Fibroblast of skin of back (primary cell): ENCODE measurements around the gene USP16.
"Not testable (repeated sequence)": the region's sequence is repeated elsewhere in the genome, so short reads cannot be mapped to it uniquely, and the experiment has no call there.

Experiments
- DNase-seq: peaks from one replicate; pipeline ENCODE4 v3.0.0-alpha.2; 2013

The USP16 gene

GRCh38 chr21:29033871-29034270, 9.4 kb downstream of the USP16 start:
- no peak for DNase-seq

- DNase-seq: no peak
These were observed 10.2 kb downstream of the USP16 start for GRCh38 chr21:29034678-29035077.

- no peak for DNase-seq
These were observed 27.8 kb downstream of the USP16 start for GRCh38 chr21:29052224-29052623.

GRCh38 chr21:29053011-29053553, 28.6 kb downstream of the USP16 start:
- no peak for DNase-seq

- peak; percentile 52 for DNase-seq
These were observed 29.2 kb downstream of the USP16 start for GRCh38 chr21:29053656-29054055.

- no peak for DNase-seq
These were observed 30.6 kb downstream of the USP16 start for GRCh38 chr21:29055080-29055479.

GRCh38 chr21:29056005-29056404, 31.5 kb downstream of the USP16 start:
- DNase-seq: no peak

- no peak for DNase-seq
These were observed 32.1 kb downstream of the USP16 start for GRCh38 chr21:29056538-29057050.

GRCh38 chr21:29064850-29065481, 40.5 kb downstream of the USP16 start:
- DNase-seq: no peak

- peak; percentile 39 for DNase-seq
These were observed 48.4 kb downstream of the USP16 start for GRCh38 chr21:29072873-29073221.

GRCh38 chr21:29073222-29074006, 48.9 kb downstream of the USP16 start, which contains the start of gene CCT8:
Gene CCT8, minus strand, starts transcription at chr21:29073648. Its CDS starts 58 bp downstream, at chr21:29073590.
- peak; percentile 100 for DNase-seq

GRCh38 chr21:29074007-29074376, 49.5 kb downstream of the USP16 start:
- DNase-seq: no peak

- DNase-seq: no peak
These were observed 50.3 kb downstream of the USP16 start for GRCh38 chr21:29074783-29075182.

GRCh38 chr21:29075706-29076466, 51.4 kb downstream of the USP16 start:
- DNase-seq: no peak

- not testable (repeated sequence) for DNase-seq
These were observed 52.5 kb downstream of the USP16 start for GRCh38 chr21:29076731-29077640.

- DNase-seq: peak; percentile 47
These were observed 53.2 kb downstream of the USP16 start for GRCh38 chr21:29077651-29078090.

- no peak for DNase-seq
These were observed 54.6 kb downstream of the USP16 start for GRCh38 chr21:29078869-29079767.

GRCh38 chr21:29080454-29080941, 56.0 kb downstream of the USP16 start:
- no peak for DNase-seq

- DNase-seq: no peak
These were observed 57.8 kb downstream of the USP16 start for GRCh38 chr21:29082046-29082815.

- no peak for DNase-seq
These were observed 58.8 kb downstream of the USP16 start for GRCh38 chr21:29083306-29083705.
